HG02610 (cell line): ENCODE data around the gene MACROH2A2.
"Not testable (repeated sequence)": the region's sequence is repeated elsewhere in the genome, so short reads cannot be mapped to it uniquely, and the experiment has no call there.

Experiments used
- ATAC-seq: cut with Tn5 transposase; IDR thresholded peaks from one replicate; pipeline ENCODE4 v1.9.1; 2021; ENCODE audit warnings: mild to moderate bottlenecking, moderate library complexity; ENCODE audit not compliant: unreplicated experiment

Gene MACROH2A2

GRCh38 chr10:70147259-70147625, 94.6 kb downstream of the MACROH2A2 start:
- no peak for ATAC-seq

- no peak for ATAC-seq
Measured at GRCh38 chr10:70148516-70148915, 95.9 kb downstream of the MACROH2A2 start.

GRCh38 chr10:70155255-70155838, 102.7 kb downstream of the MACROH2A2 start:
- no peak for ATAC-seq

- no peak for ATAC-seq
Measured at GRCh38 chr10:70158113-70158512, 105.5 kb downstream of the MACROH2A2 start.

- ATAC-seq: not testable (repeated sequence)
Measured at GRCh38 chr10:70159366-70159765, 106.7 kb downstream of the MACROH2A2 start.

- no peak for ATAC-seq
Measured at GRCh38 chr10:70160798-70161197, 108.2 kb downstream of the MACROH2A2 start.
